ENCODE results near the gene HDHD2. TPM values are rescaled to one million over a fixed set of nuclear protein-coding genes. Genes with fewer than 3 reads are reported as not detected.
A peak's percentile ranks its signal among the peaks of the same experiment; 100 is the strongest.
"Not testable (repeated sequence)": the region's sequence is repeated elsewhere in the genome, so short reads cannot be mapped to it uniquely, and the experiment has no call there.

The HDHD2 gene, protein sequence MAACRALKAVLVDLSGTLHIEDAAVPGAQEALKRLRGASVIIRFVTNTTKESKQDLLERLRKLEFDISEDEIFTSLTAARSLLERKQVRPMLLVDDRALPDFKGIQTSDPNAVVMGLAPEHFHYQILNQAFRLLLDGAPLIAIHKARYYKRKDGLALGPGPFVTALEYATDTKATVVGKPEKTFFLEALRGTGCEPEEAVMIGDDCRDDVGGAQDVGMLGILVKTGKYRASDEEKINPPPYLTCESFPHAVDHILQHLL
- 10 to 100 TPM; 14.8 to 28.8 (median 20.8) TPM for total RNA-seq

- peaks cover 13% of the 10 kb centered on the region for H3K36me3 Mint-ChIP-seq (ENCODE audit: insufficient read depth)
- H3K4me1 Mint-ChIP-seq (ENCODE audit: low read depth) = peaks cover 48% of the 10 kb centered on the region
- H3K27me3 Mint-ChIP-seq (ENCODE audit: low read depth) = no peaks in the 10 kb centered on the region
- no peaks in the 10 kb centered on the region for H3K9me3 Mint-ChIP-seq
- ATAC-seq = peak; percentile 88 to 91
- peak; percentile 73 for DNase-seq
- H3K4me3 Mint-ChIP-seq = peak within 1 kb of the TSS; percentile 97
Measured at GRCh38 chr18:47150029-47150823, at the start of gene HDHD2. TSS of gene HDHD2 (minus strand) at chr18:47150500. CDS start at chr18:47136439, 14,061 bp downstream.

- DNase-seq; H3K36me3 Mint-ChIP-seq (ENCODE audit: insufficient read depth); H3K4me3 Mint-ChIP-seq; H3K4me1 Mint-ChIP-seq (ENCODE audit: low read depth); ATAC-seq; H3K9me3 Mint-ChIP-seq; H3K27me3 Mint-ChIP-seq (ENCODE audit: low read depth): not testable (repeated sequence)
Measured at GRCh38 chr18:47195961-47196360, 45.7 kb upstream of the HDHD2 start.

DNA sequence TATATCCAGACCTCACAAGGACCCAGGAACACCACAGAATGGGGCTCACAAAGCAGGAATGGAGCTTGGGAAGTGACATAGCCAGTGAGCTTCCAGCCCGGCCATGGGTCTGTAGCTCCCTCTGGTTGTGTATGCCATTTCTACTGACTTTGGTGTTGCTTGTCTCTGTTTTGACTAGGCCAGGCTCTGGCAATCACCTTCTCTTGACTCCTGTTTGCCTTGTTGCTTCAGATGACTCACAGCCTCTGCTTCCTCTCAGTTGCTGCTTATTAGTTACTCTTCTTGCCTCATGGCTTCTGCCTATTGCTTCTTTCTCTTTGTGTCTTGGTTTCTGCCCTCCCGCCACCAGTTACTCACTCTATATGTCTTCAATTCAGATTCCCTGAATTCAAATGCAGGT is 41.7 kb upstream of the HDHD2 start:
- DNase-seq = no peak
- Mint-ChIP-seq H3K27me3 (ENCODE audit: low read depth) (peaks cover 15% of the 10 kb centered on the region), H3K4me3 (no peak overlapping the region), H3K36me3 (ENCODE audit: insufficient read depth) (no peaks in the 10 kb centered on the region), H3K4me1 (ENCODE audit: low read depth) (no peaks in the 10 kb centered on the region), H3K9me3 (no peaks in the 10 kb centered on the region)
- ATAC-seq = no peak

DNA sequence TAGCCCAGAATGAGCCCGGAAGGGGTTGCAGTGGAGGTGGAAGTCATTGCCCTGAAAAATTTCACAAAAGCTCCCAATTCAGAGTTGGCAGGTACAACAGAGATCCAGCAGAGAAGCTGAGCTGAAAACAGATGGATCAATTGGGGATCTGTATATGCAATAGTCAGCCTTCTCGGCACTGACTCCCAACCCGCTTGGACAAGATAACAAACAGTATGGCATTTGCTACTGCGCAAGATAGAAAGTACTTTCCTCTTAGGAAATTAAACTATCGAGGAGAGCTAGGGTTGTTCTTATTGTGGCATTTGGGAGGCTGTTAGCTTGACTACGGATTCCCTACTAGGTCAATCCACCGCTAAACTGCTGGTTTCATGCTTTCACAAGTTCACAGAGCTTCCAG is 37.4 kb upstream of the HDHD2 start:
- H3K4me3 Mint-ChIP-seq = no peak overlapping the region
- no peak for DNase-seq
- ATAC-seq = no peak
- no peaks in the 10 kb centered on the region for H3K4me1 Mint-ChIP-seq (ENCODE audit: low read depth)
- H3K27me3 Mint-ChIP-seq (ENCODE audit: low read depth) = peaks cover 12% of the 10 kb centered on the region
- peaks cover 18% of the 10 kb centered on the region for H3K9me3 Mint-ChIP-seq
- H3K36me3 Mint-ChIP-seq (ENCODE audit: insufficient read depth) = no peaks in the 10 kb centered on the region

GRCh38 chr18:47184419-47185050 is 34.2 kb upstream of the HDHD2 start:
- Mint-ChIP-seq H3K27me3 (ENCODE audit: low read depth) (peaks cover 12% of the 10 kb centered on the region), H3K4me1 (ENCODE audit: low read depth) (no peaks in the 10 kb centered on the region), H3K9me3 (peaks cover 18% of the 10 kb centered on the region), H3K4me3 (no peak overlapping the region), H3K36me3 (ENCODE audit: insufficient read depth) (no peaks in the 10 kb centered on the region)
- DNase-seq = no peak
- ATAC-seq = no peak

DNA sequence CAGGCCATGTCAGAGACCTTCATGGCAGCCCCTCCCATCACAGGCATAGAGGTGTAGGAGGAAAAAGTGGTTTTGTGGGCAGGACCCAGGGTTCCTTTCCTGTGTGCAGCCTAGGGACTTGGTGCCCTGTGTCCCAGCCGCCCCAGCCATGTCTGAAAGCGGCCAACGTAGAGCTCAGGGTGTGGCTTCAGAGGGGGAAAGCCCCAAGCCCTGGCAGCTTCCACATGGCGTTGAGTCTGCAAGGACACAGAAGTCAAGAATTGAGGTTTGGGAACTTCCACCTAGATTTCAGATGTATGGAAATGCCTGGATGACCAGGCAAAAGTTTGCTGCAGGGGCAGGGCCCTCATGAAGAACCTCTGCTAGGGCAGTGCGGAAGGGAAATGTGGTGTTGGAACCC is 31.9 kb upstream of the HDHD2 start:
- H3K9me3 Mint-ChIP-seq = peaks cover 18% of the 10 kb centered on the region
- not testable (repeated sequence) for DNase-seq; H3K27me3 Mint-ChIP-seq (ENCODE audit: low read depth); ATAC-seq; H3K4me3 Mint-ChIP-seq; H3K4me1 Mint-ChIP-seq (ENCODE audit: low read depth); H3K36me3 Mint-ChIP-seq (ENCODE audit: insufficient read depth)

DNA sequence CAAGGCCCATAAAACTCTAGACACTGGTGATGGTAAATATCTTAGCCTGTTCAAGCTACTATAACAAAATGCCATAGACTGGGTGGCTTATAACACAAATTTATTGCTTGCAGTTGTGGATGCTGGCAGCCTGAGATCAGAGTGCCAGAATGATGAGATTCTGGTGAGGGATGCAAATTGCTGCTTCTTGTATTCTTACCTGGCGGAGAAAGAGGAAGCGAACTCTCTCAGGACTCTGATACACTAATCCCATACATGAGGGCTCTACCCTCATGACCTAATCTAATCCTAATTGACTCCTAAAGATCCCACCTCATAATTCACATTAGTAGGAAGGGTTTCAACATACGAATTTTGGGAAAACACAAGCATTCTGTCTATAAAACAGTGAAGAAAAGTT is 30.5 kb upstream of the HDHD2 start:
- no peak for ATAC-seq

DNA sequence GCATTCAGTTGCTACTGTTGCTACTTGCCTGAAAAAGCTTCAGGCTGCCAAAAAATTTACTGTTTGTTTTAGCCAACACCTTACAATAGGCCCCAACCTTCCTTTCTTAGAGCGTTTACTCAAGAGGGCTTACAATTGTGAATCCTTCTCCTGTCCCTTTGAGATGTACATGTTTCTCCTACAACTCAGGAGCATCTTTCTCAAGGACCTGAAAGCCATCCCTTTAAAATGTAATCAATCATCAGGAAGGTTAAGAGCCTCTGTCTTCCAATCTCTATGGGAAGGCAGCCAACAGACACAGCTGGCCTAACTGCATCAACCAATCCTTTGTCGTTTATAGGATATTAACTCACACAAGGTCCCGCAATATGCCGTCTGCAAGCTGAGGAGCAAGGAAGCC is 29.2 kb upstream of the HDHD2 start:
- DNase-seq (no peak), ATAC-seq (no peak)
- Mint-ChIP-seq H3K4me3 (no peak overlapping the region), H3K36me3 (ENCODE audit: insufficient read depth) (no peaks in the 10 kb centered on the region), H3K27me3 (ENCODE audit: low read depth) (peaks cover 5% of the 10 kb centered on the region), H3K4me1 (ENCODE audit: low read depth) (peaks cover 1% of the 10 kb centered on the region), H3K9me3 (peaks cover 5% of the 10 kb centered on the region)

More for the DNA sequence above, 30.5 kb upstream of the HDHD2 start:
- no peak overlapping the region for H3K4me3 Mint-ChIP-seq
- H3K9me3 Mint-ChIP-seq = peaks cover 15% of the 10 kb centered on the region
- H3K27me3 Mint-ChIP-seq (ENCODE audit: low read depth) = peaks cover 5% of the 10 kb centered on the region
- H3K4me1 Mint-ChIP-seq (ENCODE audit: low read depth) = peaks cover 1% of the 10 kb centered on the region
- no peak for DNase-seq
- H3K36me3 Mint-ChIP-seq (ENCODE audit: insufficient read depth) = no peaks in the 10 kb centered on the region

- peak; percentile 86 for DNase-seq
- Mint-ChIP-seq H3K36me3 (ENCODE audit: insufficient read depth) (no peaks in the 10 kb centered on the region), H3K4me3 (peak within 1 kb of the TSS; percentile 29), H3K9me3 (no peaks in the 10 kb centered on the region), H3K4me1 (ENCODE audit: low read depth) (peaks cover 5% of the 10 kb centered on the region), H3K27me3 (ENCODE audit: low read depth) (peaks cover 2% of the 10 kb centered on the region)
- peak; percentile 93 to 94 for ATAC-seq
Measured at GRCh38 chr18:47175898-47176575, 25.7 kb upstream of the HDHD2 start, which contains the start of gene IER3IP1. TSS of gene IER3IP1 (minus strand) at chr18:47176364. CDS start at chr18:47176277, 87 bp downstream.

- H3K9me3 Mint-ChIP-seq = no peaks in the 10 kb centered on the region
- no peaks in the 10 kb centered on the region for H3K36me3 Mint-ChIP-seq (ENCODE audit: insufficient read depth)
- peaks cover 5% of the 10 kb centered on the region for H3K4me1 Mint-ChIP-seq (ENCODE audit: low read depth)
- no peak overlapping the region for H3K4me3 Mint-ChIP-seq
- DNase-seq = no peak
- peak in 1 of 2 donors; percentile 3 for ATAC-seq
- peaks cover 2% of the 10 kb centered on the region for H3K27me3 Mint-ChIP-seq (ENCODE audit: low read depth)
Measured at GRCh38 chr18:47175283-47175897, 25.1 kb upstream of the HDHD2 start.

- Mint-ChIP-seq H3K4me3 (no peak overlapping the region), H3K4me1 (ENCODE audit: low read depth) (peaks cover 7% of the 10 kb centered on the region), H3K9me3 (no peaks in the 10 kb centered on the region), H3K27me3 (ENCODE audit: low read depth) (peaks cover 2% of the 10 kb centered on the region), H3K36me3 (ENCODE audit: insufficient read depth) (peaks cover 2% of the 10 kb centered on the region)
- ATAC-seq (no peak), DNase-seq (no peak)
Measured at GRCh38 chr18:47174545-47175116, 24.3 kb upstream of the HDHD2 start.

- DNase-seq = no peak
- no peak for ATAC-seq
Measured at GRCh38 chr18:47172476-47172875, 22.2 kb upstream of the HDHD2 start.

DNA sequence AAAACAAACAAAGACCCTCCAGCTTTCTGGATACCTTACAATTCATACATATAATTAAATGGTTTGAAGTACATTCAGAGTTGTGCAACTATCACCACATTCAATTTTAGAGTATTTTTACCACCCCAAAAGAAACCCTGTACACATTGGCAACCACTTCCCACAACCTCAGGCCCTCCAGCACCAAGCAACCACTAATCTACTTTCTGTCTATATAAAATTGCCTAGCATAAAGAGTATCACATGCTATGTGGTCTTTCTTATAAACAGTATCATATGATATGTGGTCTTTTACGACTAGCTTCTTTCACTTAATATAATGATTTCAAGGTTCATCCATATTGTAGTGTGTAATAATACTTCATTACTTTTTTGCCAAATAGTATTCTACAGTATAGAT is 18.6 kb upstream of the HDHD2 start:
- ATAC-seq = peak; percentile 21 to 37
- no peak for DNase-seq
- no peaks in the 10 kb centered on the region for H3K9me3 Mint-ChIP-seq
- peaks cover 27% of the 10 kb centered on the region for H3K4me1 Mint-ChIP-seq (ENCODE audit: low read depth)
- H3K4me3 Mint-ChIP-seq = no peak overlapping the region
- H3K36me3 Mint-ChIP-seq (ENCODE audit: insufficient read depth) = peaks cover 4% of the 10 kb centered on the region
- H3K27me3 Mint-ChIP-seq (ENCODE audit: low read depth) = no peaks in the 10 kb centered on the region

More at GRCh38 chr18:47172476-47172875, 22.2 kb upstream of the HDHD2 start:
- Mint-ChIP-seq H3K27me3 (ENCODE audit: low read depth) (peaks cover 2% of the 10 kb centered on the region), H3K4me1 (ENCODE audit: low read depth) (peaks cover 15% of the 10 kb centered on the region), H3K36me3 (ENCODE audit: insufficient read depth) (peaks cover 2% of the 10 kb centered on the region), H3K9me3 (no peaks in the 10 kb centered on the region), H3K4me3 (no peak overlapping the region)

Measured in activated T-cell treated with anti-CD3 and anti-CD28 coated beads, Interleukin-2, amount 50 U/mL, for 4 hours (primary cell).